Measurements from ENCODE around the gene ZACN. TPM values are rescaled to one million over a fixed set of nuclear protein-coding genes. Genes with fewer than 3 reads are reported as not detected.

Gene ZACN
- total RNA-seq, 1 experiment from 2014 or later: 0.09 TPM

- H3K79me2 ChIP-seq (ENCODE audit: insufficient read depth, low read length): no peaks in the 10 kb centered on the region
- no peak overlapping the region for H3K4ac ChIP-seq (ENCODE audit: low read depth, low read length)
- H3K27ac Mint-ChIP-seq: peak overlapping the region in 1 of 3 experiments; percentile 90; a peak in 2 of 7 replicates
- H2AK5ac ChIP-seq (ENCODE audit: insufficient read length, low read length): no peak overlapping the region
- H4K5ac ChIP-seq (ENCODE audit: insufficient read length, low read depth, low read length): no peak overlapping the region
- H2BK12ac ChIP-seq (ENCODE audit: insufficient read length, low read depth, low read length): no peak overlapping the region
- H3K36me3 Mint-ChIP-seq (ENCODE audit: insufficient read depth in 1 of 3, low read depth in 3 of 3): no peaks in the 10 kb centered on the region
- H3K9ac ChIP-seq (ENCODE audit: extremely low read depth, insufficient read length, low read length): no peak overlapping the region
- no peak overlapping the region for H2BK15ac ChIP-seq (ENCODE audit: low read depth, low read length)
- peaks cover 10% of the 10 kb centered on the region for H3K4me1 ChIP-seq (ENCODE audit: insufficient read depth, low read length)
- no peaks in the 10 kb centered on the region for H3K9me3 ChIP-seq (ENCODE audit: control insufficient read depth, low read depth, low read length)
- no peak for DNase-seq
- H3K23me2 ChIP-seq (ENCODE audit: insufficient read length, low read depth, low read length, poor library complexity, severe bottlenecking): peaks cover 14% of the 10 kb centered on the region
- H3K23ac ChIP-seq (ENCODE audit: insufficient read length, low read depth, low read length): no peak overlapping the region
- H3K14ac ChIP-seq (ENCODE audit: insufficient read depth, low read length): no peak overlapping the region; the same call in 1 of the 2 replicates
- no peaks in the 10 kb centered on the region for H4K20me1 ChIP-seq (ENCODE audit: control insufficient read depth, insufficient read depth, insufficient read length)
- peaks cover 49 to 62% of the 10 kb centered on the region in 2 experiments for H3K4me1 Mint-ChIP-seq
- H3K9me3 Mint-ChIP-seq: peaks cover 0 to 3% of the 10 kb centered on the region in 2 experiments; a peak in 2 of 5 replicates
- no peaks in the 10 kb centered on the region for H3K79me1 ChIP-seq (ENCODE audit: insufficient read depth, low read depth, low read length, poor library complexity, severe bottlenecking)
- H2BK5ac ChIP-seq (ENCODE audit: insufficient read length, low read length): no peak overlapping the region
- no peak overlapping the region for H3T11ph ChIP-seq (ENCODE audit: low read length)
- H3K56ac ChIP-seq (ENCODE audit: insufficient read length, low read depth, low read length): no peak overlapping the region
- no peak overlapping the region for H2BK20ac ChIP-seq (ENCODE audit: low read depth, low read length, poor library complexity, severe bottlenecking)
- no peak for TF ChIP-seq CTCF (conservative IDR thresholded peaks at IDR 0.05)
- no peak overlapping the region for H3K27ac ChIP-seq (ENCODE audit: insufficient read length, low read depth, low read length)
- no CpG with 5 or more reads among the region's 21 CpGs for WGBS (ENCODE audit: extremely low coverage, insufficient read length, low lambda C conversion rate)
- H3K27me3 ChIP-seq (ENCODE audit: insufficient read depth, low read length): peaks cover 6% of the 10 kb centered on the region; the same call in 1 of the 2 replicates
- no peak overlapping the region for H2BK120ac ChIP-seq (ENCODE audit: low read depth, low read length, poor library complexity, severe bottlenecking)
- no peak overlapping the region for H4K8ac ChIP-seq (replicated peaks; ENCODE audit: insufficient read length, low read depth, low read length)
- H2AFZ ChIP-seq (ENCODE audit: low read length): no peak overlapping the region
- peak overlapping the region; percentile 38 to 67; a peak in 4 of 5 replicates for H3K4me3 Mint-ChIP-seq
- peak overlapping the region; percentile 22 for H3K4me2 ChIP-seq (ENCODE audit: insufficient read depth, insufficient read length, low read length)
- peaks cover 30% of the 10 kb centered on the region for H3K27me3 Mint-ChIP-seq (ENCODE audit: low read depth)
- peak overlapping the region; percentile 2 for H3K18ac ChIP-seq (ENCODE audit: insufficient read length, low read depth, low read length)
- H4K91ac ChIP-seq (ENCODE audit: insufficient read length, low read depth, low read length): no peak overlapping the region
Observed at GRCh38 chr17:76131692-76132573, 53.0 kb downstream of the ZACN start.

Small RNA genes lying within 50 kb of the gene (microRNA-seq; reads per million reads assigned to microRNA genes)
- gene MIR6868 (ENCODE audit: borderline microRNAs expressed): not detected

Other genes starting within 250 kb of the ZACN start
- gene UNC13D, start 234.8 kb upstream of the ZACN start, total RNA-seq (2021): 6.3 and 6.8 TPM in 2 replicates
- 59.2 and 63.2 TPM in 2 replicates for gene WBP2, start 223.8 kb upstream of the ZACN start, total RNA-seq (2021)
- 5.5 and 6.9 TPM in 2 replicates for gene TRIM47, start 200.6 kb upstream of the ZACN start, total RNA-seq (2021)
- 34.1 and 39.6 TPM in 2 replicates for gene TRIM65, start 182.2 kb upstream of the ZACN start, total RNA-seq (2021)
- 108 and 118 TPM in 2 replicates for gene MRPL38, start 174.3 kb upstream of the ZACN start, total RNA-seq (2021)
- gene FBF1, start 138.1 kb upstream of the ZACN start, total RNA-seq (2021): 8.3 and 9.7 TPM in 2 replicates
- 27.2 and 27.4 TPM in 2 replicates for gene ACOX1, start 100.0 kb upstream of the ZACN start, total RNA-seq (2021)
- 19.3 and 19.9 TPM in 2 replicates for gene TEN1, start 99.9 kb upstream of the ZACN start, total RNA-seq (2021)
- 11.7 and 14.3 TPM in 2 replicates for gene CDK3, start 78.3 kb upstream of the ZACN start, total RNA-seq (2021)
- gene EVPL, start 51.9 kb upstream of the ZACN start, total RNA-seq (2021): 0.48 and 0.53 TPM in 2 replicates
- 85.1 and 86.1 TPM in 2 replicates for gene SRP68, start 6.7 kb upstream of the ZACN start, total RNA-seq (2021)
- 0.79 and 0.81 TPM in 2 replicates for gene GALR2, start 4.4 kb upstream of the ZACN start, total RNA-seq (2021)
- 160 and 162 TPM in 2 replicates for gene EXOC7, start 24.6 kb downstream of the ZACN start, total RNA-seq (2021)
- 3.7 and 4.0 TPM in 2 replicates for gene FOXJ1, start 62.1 kb downstream of the ZACN start, total RNA-seq (2021)
- gene RNF157, start 161.3 kb downstream of the ZACN start, total RNA-seq (2021): 7.7 and 9.9 TPM in 2 replicates
- 25.8 and 26.7 TPM in 2 replicates for gene UBALD2, start 186.2 kb downstream of the ZACN start, total RNA-seq (2021)
- 2.2 and 3.2 TPM in 2 replicates for gene QRICH2, start 229.1 kb downstream of the ZACN start, total RNA-seq (2021)